SK-N-MC (cell line): ENCODE results near the gene ERBB4.

ENCODE experiments used
- EZH2 ChIP-seq: fragments of 200-600 bp; sonication (generic); IDR thresholded peaks from one replicate; pipeline ENCODE4 v1.6.1; 2017; ENCODE audit warnings: antibody characterized with exemption
- FOXP2 ChIP-seq: optimal IDR thresholded peaks from 2 replicates; pipeline ENCODE3; 2011; ENCODE audit warnings: mild to moderate bottlenecking, moderate library complexity; ENCODE audit not compliant: insufficient read depth; ENCODE audit errors: extremely low read length, control extremely low read depth
- POLR2AphosphoS5 ChIP-seq: IDR thresholded peaks from 2 replicates; pipeline ENCODE4 v1.6.1; 2012; ENCODE audit warnings: mild to moderate bottlenecking, low read depth, low read length, borderline replicate concordance

DNA sequence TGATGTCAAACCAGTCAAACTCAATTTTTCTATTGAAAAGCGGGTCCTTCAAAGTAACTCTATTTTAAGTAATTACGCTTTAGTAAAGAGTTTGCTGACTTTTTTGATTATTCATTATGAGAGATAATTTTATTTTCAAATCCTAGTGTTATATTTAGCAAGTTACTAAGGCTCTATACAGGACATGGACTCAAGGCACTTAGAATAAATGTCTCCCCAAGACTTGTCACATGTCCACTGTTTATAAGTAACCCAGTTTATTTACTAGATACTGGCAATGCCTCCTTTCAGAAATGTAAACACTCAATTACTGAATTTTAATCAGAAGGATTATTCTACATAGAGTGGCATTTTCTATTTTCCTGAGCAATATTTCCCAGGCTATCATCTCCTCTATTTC lies 638.1 kb downstream of the ERBB4 start:
- TF ChIP-seq EZH2 (no peak), POLR2AphosphoS5 (no peak), FOXP2 (no peak)
